HTERT RPE-1 (cell line): Measurements from ENCODE around the gene RABGAP1L.

Experiments used
- in situ Hi-C: fragments of 300-500 bp; cut with MboI; formaldehyde crosslinking; loops from 4 replicates; pipeline ENCODE4 v1.14.3; 2020; ENCODE audit warnings: low sequenced_read_pairs

Gene RABGAP1L

GRCh38 chr1:174740249-174740968 is 581.1 kb downstream of the RABGAP1L start:
- in situ Hi-C loops: no loop called here

- in situ Hi-C loops: no loop called here
Measured at GRCh38 chr1:174742805-174743653, 583.7 kb downstream of the RABGAP1L start.

- in situ Hi-C loops: no loop called here
Measured at GRCh38 chr1:174743654-174744561, 584.6 kb downstream of the RABGAP1L start.

GRCh38 chr1:174744886-174745285 is 585.6 kb downstream of the RABGAP1L start:
- in situ Hi-C loops: no loop called here

GRCh38 chr1:174746024-174746808 is 586.9 kb downstream of the RABGAP1L start:
- in situ Hi-C loops: no loop called here

- in situ Hi-C loops: no loop called here
Measured at GRCh38 chr1:174747613-174748012, 588.3 kb downstream of the RABGAP1L start.

- in situ Hi-C loops: no loop called here
Measured at GRCh38 chr1:174748586-174748985, 589.3 kb downstream of the RABGAP1L start.

GRCh38 chr1:174753131-174753530 is 593.8 kb downstream of the RABGAP1L start:
- in situ Hi-C loops: no loop called here

GRCh38 chr1:174761335-174761734 is 602.0 kb downstream of the RABGAP1L start:
- in situ Hi-C loops: no loop called here

GRCh38 chr1:174761901-174762585 is 602.7 kb downstream of the RABGAP1L start:
- in situ Hi-C loops: no loop called here

GRCh38 chr1:174764191-174764590 is 604.9 kb downstream of the RABGAP1L start:
- in situ Hi-C loops: no loop called here

GRCh38 chr1:174766727-174767126 is 607.4 kb downstream of the RABGAP1L start:
- in situ Hi-C loops: no loop called here

- in situ Hi-C loops: no loop called here
Measured at GRCh38 chr1:174768516-174768915, 609.2 kb downstream of the RABGAP1L start.

- in situ Hi-C loops: no loop called here
Measured at GRCh38 chr1:174768949-174769348, 609.6 kb downstream of the RABGAP1L start.

- in situ Hi-C loops: no loop called here
Measured at GRCh38 chr1:174769961-174770549, 610.7 kb downstream of the RABGAP1L start.

- in situ Hi-C loops: no loop called here
Measured at GRCh38 chr1:174775621-174776020, 616.3 kb downstream of the RABGAP1L start.

GRCh38 chr1:174777262-174777661 is 617.9 kb downstream of the RABGAP1L start:
- in situ Hi-C loops: no loop called here

GRCh38 chr1:174785510-174785909 is 626.2 kb downstream of the RABGAP1L start:
- in situ Hi-C loops: no loop called here

GRCh38 chr1:174786358-174786757 is 627.0 kb downstream of the RABGAP1L start:
- in situ Hi-C loops: no loop called here
